Fibroblast of the aortic adventitia (primary cell): ENCODE data around the gene FFAR2. TPM values are rescaled to one million over a fixed set of nuclear protein-coding genes. Genes with fewer than 3 reads are reported as not detected.

Source experiments
- DNase-seq: peaks from one replicate; pipeline ENCODE4 v3.0.0-alpha.2; 2010; ENCODE audit warnings: low read depth
- H3K4me3 ChIP-seq: 2 replicates; pipeline ENCODE4 v1.5.1; 2011; ENCODE audit warnings: low read depth, mild to moderate bottlenecking, control low read depth, low read length, moderate library complexity
- total RNA-seq: library from RNA; depleted of rRNA; stranded (reverse); fragments of >200 nt; gene quantifications from 2 replicates; pipeline ENCODE4 v1.2.3, GENCODE V29; 2012; ENCODE audit warnings: low replicate concordance
- TF ChIP-seq, protein P1 (sequence below): IDR thresholded peaks from 2 replicates; pipeline ENCODE4 v1.5.1; 2011; ENCODE audit warnings: mild to moderate bottlenecking, low read length, control low read depth, inconsistent platforms; ENCODE audit not compliant: insufficient read depth

FFAR2 gene
- total RNA-seq, 1 donor, result not detected

DNA sequence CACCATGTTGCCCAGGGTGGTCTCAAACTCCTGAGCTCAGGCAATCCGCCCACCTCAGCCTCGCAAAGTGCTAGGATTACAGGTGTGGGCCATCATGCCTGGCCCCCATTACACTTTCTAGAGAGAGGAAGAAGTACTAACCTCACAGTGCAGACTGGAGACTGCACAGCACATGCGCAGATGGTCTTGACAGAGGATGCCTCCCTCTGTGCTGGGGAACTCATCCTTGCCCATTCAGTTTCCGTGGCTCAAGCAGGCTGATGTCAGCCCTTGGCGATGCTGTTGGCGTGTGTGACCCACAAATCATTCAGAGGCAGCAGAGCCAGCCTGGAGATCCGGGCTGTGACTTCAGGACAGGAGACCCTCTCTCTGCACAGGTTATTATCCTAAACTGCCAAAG lies 14.6 kb upstream of the FFAR2 start:
- no peak for DNase-seq
- TF ChIP-seq, protein P1, sequence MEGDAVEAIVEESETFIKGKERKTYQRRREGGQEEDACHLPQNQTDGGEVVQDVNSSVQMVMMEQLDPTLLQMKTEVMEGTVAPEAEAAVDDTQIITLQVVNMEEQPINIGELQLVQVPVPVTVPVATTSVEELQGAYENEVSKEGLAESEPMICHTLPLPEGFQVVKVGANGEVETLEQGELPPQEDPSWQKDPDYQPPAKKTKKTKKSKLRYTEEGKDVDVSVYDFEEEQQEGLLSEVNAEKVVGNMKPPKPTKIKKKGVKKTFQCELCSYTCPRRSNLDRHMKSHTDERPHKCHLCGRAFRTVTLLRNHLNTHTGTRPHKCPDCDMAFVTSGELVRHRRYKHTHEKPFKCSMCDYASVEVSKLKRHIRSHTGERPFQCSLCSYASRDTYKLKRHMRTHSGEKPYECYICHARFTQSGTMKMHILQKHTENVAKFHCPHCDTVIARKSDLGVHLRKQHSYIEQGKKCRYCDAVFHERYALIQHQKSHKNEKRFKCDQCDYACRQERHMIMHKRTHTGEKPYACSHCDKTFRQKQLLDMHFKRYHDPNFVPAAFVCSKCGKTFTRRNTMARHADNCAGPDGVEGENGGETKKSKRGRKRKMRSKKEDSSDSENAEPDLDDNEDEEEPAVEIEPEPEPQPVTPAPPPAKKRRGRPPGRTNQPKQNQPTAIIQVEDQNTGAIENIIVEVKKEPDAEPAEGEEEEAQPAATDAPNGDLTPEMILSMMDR, result no peak
- no peak overlapping the region for H3K4me3 ChIP-seq

DNA sequence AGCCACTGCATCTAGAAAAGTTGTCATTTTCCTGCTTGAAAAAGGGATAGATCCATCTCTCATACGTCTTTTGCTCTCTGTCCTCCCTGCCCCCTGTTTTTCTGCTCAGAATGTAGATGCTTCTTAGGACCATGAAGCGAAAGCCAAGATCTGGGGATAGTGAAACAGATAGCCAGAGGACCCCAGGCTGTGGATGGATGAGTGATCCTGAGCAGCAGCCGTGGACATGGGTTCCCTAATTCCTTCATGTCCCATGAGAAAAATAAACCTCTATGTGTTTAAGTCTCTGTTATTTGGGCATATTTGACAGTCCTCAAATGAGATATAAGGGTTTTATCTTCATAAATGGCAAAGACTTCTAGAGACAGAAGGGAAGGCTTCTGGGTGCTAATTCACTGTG lies 12.2 kb upstream of the FFAR2 start:
- no peak for DNase-seq
- H3K4me3 ChIP-seq, result no peak overlapping the region
- TF ChIP-seq, protein P1, result no peak

DNA sequence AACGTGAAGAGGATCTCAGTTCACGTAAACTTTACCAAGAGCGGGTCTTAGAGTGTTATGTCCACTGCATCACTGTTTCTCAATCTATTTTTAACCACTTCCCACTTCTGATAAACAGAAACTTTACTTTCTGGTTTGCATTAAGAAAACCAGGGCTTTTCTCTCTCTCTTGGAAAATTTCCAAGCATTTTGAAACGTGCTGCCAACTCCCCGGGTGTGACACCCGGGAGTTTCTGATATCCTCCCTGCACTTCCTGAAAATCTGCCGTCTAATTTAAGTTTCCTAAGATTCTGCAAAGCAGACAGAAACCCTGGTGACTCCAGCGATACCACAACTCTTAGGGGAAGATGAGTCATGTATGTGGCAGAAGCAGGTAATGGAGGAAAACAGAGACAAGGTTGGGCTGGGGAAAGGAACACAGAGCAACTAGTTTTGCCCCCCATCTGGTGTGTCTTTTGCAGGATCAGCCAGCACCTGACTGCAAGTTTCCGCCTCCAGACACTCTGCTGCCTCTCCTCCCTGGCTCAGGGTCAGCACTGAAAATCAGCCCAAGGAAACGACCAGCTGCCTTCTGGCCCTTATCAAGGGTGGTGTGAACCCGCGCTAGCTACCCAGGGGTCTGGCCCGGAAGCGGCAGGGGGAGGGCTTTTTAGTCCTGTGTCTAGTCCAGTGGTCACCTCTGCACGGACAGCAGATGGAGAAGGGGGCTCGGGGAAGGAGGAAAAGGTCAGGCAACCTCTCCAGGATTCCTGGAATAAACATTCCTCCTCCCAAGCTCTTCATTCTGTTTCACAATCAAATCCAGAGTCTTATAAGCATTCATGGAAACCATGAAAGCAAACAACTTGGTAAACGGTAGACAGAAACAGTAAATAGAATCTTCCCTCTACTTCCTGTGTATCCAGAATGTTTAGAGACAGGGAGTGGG lies 11.3 kb upstream of the FFAR2 start:
- no peak overlapping the region for H3K4me3 ChIP-seq
- TF ChIP-seq, protein P1, result no peak
- DNase-seq, result peak; percentile 69

DNA sequence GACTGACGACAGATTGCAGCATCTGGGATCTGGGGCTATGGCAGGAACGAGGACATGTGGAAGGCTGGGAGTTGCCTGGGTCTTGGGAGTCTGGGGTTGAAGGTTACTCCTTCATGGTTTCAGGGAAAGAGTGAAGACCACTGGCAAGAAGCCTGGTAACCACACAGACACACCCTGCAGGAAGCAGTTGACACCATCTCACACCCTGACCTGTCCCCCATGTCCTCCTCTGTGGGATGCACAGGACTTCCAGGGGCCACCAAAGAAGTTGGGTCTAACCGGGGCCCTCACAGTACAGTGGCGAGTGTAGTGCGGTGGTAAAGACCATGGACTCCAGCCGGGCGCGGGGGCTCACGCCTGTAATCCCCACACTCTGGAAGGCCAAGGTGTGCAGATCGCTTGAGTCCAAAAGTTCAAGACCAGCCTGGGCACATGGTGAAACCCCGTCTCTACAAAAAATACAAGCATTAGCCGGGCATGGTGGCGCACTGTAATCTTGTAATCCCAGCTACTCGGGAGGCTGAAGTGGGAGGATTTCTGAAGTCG lies 10.6 kb upstream of the FFAR2 start:
- TF ChIP-seq, protein P1, result no peak
- H3K4me3 ChIP-seq, result no peak overlapping the region
- no peak for DNase-seq

DNA sequence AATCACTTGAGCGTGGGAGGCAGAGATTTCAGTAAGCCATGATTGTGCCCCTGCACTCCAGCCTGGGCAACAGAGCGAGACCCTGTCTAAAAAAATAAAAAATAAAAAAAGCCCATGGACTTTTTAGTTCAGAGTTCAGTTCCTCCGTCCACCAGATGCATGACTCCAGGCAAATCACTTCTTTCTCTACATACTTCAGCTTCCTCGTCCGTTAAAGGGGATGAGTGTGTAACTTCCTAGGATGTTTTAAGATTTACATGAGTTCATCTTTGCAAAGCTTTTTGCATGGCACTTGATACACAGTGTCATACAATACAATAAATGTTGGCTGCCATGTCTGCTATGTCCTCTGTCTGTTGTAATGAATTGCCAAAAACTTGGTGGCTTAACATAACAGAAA lies 10.0 kb upstream of the FFAR2 start:
- no peak for DNase-seq
- H3K4me3 ChIP-seq, result no peak overlapping the region
- TF ChIP-seq, protein P1, result no peak

DNA sequence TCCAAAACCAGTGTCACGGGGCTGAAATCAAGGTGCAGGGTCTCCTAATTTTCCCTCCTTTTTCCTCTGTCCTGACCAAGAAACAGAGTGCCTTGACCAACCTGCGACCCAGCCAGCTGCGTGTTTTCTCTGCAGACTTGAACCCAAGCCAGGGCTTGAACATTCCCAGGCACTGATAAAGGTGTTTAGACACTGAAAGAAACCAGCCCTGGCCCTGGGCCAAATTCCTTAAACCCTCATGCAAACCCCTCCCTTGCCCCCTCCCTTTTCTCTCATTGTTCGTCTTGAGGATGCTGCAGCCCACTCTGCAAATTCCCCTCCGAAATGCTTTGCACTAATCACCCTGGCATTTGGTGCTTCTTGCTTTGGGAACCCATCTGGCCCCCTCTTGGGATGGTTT lies 9.5 kb upstream of the FFAR2 start:
- DNase-seq, result peak; percentile 36
- H3K4me3 ChIP-seq, result no peak overlapping the region
- TF ChIP-seq, protein P1, result no peak
